Muscle layer of duodenum (tissue), 2 donors: ENCODE results near the gene RASA4B.
"Not testable (repeated sequence)": the region's sequence is repeated elsewhere in the genome, so short reads cannot be mapped to it uniquely, and the experiment has no call there.

Experiments
- H3K27ac ChIP-seq: one replicate; pipeline ENCODE4 v1.7.0; 2013; ENCODE audit warnings: mild to moderate bottlenecking, low read length
- H3K27me3 ChIP-seq: one replicate; pipeline ENCODE4 v1.7.0; 2013; ENCODE audit warnings: low read depth, mild to moderate bottlenecking, control low read depth, low read length
- H3K36me3 ChIP-seq, 2 donors: one replicate each; pipeline ENCODE4 v1.7.0; 2013; ENCODE audit warnings: low read length in 2 of 2, control low read depth in 1 of 2, mild to moderate bottlenecking in 1 of 2; ENCODE audit not compliant: insufficient read depth in 2 of 2, control insufficient read depth in 1 of 2
- H3K4me1 ChIP-seq, 2 donors: one replicate each; pipeline ENCODE4 v1.7.0; 2013; ENCODE audit warnings: low read length in 2 of 2, mild to moderate bottlenecking in 2 of 2, control low read depth in 1 of 2, moderate library complexity in 1 of 2; ENCODE audit not compliant: insufficient read depth in 2 of 2, control insufficient read depth in 1 of 2
- H3K4me3 ChIP-seq, 2 donors: one replicate each; pipeline ENCODE4 v1.7.0; 2013; ENCODE audit warnings: low read length in 2 of 2, low read depth in 1 of 2, mild to moderate bottlenecking in 1 of 2
- H3K9me3 ChIP-seq, 2 donors: one replicate each; pipeline ENCODE4 v1.7.0; 2013; ENCODE audit warnings: low read length in 2 of 2, control low read depth in 1 of 2, mild to moderate bottlenecking in 1 of 2; ENCODE audit not compliant: control insufficient read depth in 1 of 2
- donor health status: healthy.

Gene RASA4B

DNA sequence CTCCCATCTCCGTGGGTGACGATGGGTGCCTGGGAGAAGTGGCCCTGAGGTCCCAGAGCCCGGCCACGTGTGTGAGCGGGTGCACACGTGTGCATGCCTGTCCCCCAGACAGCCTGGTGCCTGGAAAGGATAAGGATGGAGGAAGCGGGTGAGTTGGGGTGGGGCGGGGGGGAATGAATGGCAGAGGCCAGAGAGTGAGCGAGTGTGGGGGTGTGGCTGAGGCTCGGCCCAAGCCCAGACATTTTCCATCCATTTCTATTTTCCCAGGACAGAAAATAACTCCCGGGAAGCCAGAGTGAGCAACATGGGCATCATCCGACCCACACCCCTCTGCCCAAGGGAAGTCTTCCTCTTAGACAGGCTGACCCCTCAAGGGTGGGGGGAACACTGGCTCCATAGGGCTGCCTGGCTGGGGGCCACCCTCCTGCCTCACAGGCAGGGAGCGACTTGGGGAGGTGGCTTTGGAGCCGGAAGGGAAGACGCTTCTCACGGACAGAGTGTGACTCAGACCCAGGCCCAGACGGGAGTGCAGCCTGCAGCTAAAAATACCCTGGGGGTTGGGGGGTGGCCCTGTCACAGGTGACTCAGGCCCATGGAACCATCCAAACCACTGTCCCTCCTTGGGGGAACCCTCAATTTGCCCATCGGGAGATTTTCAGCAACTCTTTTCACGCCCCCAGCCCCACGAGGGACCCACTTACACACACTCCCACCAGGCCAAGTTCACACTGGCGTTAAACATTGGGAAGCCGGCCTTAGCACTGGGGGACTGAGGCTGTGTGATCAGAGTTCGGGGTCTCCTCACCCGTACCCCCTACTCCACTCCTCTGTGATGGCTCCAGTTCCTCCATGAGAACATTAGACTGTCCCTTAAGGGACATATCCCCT, 12.0 kb downstream of the RASA4B start:
- H3K27ac ChIP-seq: not testable (repeated sequence)

DNA sequence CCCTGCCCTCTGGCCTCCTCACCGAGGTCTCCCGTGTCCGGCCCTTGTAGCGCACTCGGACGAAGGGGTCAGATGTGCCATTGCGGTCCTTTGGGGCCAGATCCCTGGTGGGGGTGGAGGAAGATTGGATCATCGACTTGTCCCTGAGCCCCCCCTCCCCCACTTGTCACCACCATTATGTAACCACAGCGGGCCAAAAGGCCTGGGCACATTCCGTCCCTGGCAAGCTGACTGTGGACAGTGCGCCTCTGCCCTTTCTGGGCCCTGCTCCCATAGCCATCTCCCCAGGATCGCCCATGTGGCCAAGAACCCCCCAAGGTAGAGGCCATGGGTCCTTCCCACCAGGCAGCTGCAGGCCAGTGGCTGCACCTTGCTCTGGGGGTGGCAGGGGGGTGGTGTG, 14.4 kb downstream of the RASA4B start:
- H3K36me3 ChIP-seq, H3K4me1 ChIP-seq, H3K9me3 ChIP-seq, H3K4me3 ChIP-seq, H3K27me3 ChIP-seq, H3K27ac ChIP-seq: not testable (repeated sequence)

More for the DNA sequence above, 12.0 kb downstream of the RASA4B start:
- H3K4me1 ChIP-seq, H3K4me3 ChIP-seq, H3K9me3 ChIP-seq, H3K27me3 ChIP-seq, H3K36me3 ChIP-seq: not testable (repeated sequence)

DNA sequence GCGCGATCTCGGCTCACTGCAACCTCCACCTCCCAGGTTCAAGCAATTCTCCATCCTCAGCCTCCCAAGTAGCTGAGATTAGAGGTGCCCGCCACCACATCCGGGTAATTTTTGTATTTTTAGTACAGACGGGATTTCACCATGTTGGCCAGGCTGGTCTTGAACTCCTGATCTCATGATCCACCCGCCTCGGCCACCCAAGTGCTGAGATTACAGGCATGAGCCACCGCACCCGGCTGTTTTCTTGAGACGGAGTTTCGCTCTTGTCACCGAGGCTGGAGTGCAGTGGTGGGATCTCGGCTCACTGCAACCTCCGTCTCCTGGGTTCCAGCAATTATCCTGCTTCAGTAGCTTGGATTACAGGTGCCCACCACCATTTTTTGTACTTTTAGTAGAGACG, 19.3 kb downstream of the RASA4B start:
- not testable (repeated sequence) for H3K27ac ChIP-seq, H3K36me3 ChIP-seq, H3K9me3 ChIP-seq, H3K27me3 ChIP-seq, H3K4me3 ChIP-seq, H3K4me1 ChIP-seq

DNA sequence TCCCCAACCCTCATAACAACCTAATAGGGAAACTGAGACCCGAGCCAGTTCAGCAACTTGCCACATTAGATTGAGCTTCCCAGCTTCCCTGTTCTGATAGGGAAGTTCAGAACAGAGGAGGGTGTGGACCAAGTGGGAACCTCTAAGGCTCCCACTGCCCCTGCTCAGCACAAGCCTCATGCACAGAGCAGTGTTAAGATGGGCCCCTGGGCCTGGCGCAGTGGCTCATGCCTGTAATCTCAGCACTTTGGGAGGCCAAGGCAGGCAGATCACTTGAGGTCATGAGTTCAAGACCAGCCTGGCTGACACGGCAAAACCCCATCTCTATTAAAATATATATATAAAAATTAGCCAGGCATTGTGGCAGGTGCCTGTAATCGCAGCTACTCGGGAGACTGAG, 20.3 kb downstream of the RASA4B start:
- not testable (repeated sequence) for H3K27ac ChIP-seq, H3K9me3 ChIP-seq

DNA sequence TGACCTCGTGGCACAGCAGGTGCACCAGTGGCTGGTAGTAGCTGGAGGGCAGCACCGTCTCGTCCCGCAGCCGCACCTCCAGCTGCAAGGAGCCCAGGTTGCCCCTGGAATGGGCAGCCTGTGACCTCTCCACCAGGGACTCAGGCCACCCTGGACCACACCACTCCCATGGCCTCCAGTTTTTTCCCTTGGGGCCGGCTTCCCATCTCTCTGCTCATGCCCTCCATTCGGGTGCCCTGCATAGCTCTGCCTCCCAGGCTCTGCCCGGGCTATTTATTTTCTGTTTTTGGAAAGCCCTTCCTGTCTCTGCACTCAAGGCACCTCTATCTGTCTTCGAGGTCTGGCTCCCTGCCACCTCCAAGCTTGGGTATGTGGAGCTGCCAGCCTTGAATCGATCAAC, 20.7 kb downstream of the RASA4B start:
- H3K4me1 ChIP-seq, H3K27me3 ChIP-seq, H3K4me3 ChIP-seq, H3K9me3 ChIP-seq, H3K27ac ChIP-seq, H3K36me3 ChIP-seq: not testable (repeated sequence)

More for the DNA sequence above, 20.3 kb downstream of the RASA4B start:
- not testable (repeated sequence) for H3K4me3 ChIP-seq, H3K27me3 ChIP-seq, H3K4me1 ChIP-seq, H3K36me3 ChIP-seq

DNA sequence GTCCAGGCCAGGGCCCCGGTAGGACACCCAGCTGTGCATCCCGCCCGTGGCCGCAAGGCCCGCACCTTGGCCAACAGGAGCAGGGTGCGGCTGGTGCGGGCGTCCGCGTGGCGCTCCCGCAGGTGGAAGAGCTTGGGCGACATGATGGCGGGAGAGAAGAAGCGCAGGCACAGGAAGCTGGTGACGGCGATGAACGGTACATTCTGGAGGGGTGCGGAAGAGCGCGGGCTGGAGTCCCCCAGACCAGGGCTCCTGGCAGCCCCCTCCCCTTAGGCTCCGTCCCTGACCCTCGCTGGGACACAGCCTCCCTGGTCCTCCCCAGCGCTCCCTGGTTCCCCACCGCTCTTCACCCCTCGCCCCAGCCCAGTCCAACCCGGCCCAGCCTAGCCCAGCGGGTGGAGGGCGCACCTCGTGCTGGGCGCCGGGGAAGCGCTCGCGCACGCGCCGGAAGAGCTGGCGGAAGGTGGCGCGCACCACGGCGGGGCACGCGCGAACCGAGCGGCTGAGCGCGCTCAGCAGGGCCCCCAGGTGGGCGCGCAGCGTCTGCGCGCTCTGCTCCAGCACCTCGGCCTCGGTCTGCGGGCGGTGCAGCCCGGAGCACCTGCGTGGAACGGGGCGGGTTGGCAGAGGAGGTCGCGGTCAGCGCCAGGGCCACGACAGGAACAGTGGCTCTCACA, 23.0 kb downstream of the RASA4B start:
- H3K4me3 ChIP-seq, H3K9me3 ChIP-seq, H3K4me1 ChIP-seq, H3K36me3 ChIP-seq, H3K27ac ChIP-seq, H3K27me3 ChIP-seq: not testable (repeated sequence)

DNA sequence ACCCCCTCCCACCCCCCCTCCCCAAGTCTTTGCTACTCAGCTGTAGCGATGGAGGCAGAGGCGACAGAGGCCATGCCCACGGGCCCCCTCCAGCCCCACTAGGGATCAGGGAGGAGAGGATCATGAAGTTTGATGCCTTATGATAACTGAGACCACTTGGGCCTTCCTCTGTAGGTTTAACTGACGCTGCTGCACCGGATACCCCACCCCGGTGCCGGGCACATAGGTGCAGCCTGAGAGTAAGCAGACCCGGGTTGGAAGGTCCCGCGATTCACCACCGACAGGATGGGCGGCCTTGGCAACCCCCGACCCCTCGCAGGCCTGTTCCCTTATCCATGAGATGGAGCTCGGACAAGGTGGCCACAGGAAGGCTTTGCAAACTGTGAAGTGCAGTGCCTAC, 23.6 kb downstream of the RASA4B start:
- not testable (repeated sequence) for H3K27ac ChIP-seq, H3K27me3 ChIP-seq, H3K4me1 ChIP-seq, H3K9me3 ChIP-seq, H3K36me3 ChIP-seq, H3K4me3 ChIP-seq

DNA sequence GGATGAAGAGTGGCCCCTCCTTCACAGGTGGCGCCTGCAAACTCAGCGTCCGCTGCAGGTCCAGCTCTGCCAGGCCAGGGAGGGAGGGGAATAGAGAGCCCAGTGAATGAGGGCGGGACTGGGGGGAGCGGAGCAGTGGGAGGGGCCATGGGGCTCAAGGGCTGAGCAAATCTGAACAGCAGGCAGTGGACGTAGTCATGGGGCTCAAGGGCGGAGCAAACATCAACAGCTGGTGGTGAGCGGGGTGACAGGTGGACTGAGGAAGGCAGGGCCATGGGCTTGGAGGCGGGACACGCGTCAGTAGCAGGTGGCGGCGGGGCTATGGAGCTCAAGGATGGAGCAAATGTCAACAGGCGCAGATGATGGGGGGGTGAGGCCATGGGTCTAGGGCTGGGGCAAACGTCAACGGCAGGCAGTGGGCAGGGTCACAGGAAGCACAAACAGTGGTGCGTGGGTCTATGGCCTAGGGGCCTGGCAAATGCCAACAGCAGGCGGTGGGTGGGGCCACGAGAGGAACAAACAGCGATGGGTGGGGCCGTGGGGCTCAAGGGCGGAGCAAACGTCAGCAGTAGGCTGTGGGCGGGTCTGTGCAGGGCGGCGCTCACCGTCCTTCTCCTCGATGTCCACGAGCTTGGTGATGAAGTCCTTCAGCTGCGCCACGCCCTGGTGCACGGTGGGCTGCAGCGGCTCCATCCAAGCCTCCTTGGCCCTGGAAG, 24.2 kb downstream of the RASA4B start:
- H3K36me3 ChIP-seq, H3K4me1 ChIP-seq, H3K4me3 ChIP-seq, H3K27me3 ChIP-seq, H3K27ac ChIP-seq, H3K9me3 ChIP-seq: not testable (repeated sequence)

DNA sequence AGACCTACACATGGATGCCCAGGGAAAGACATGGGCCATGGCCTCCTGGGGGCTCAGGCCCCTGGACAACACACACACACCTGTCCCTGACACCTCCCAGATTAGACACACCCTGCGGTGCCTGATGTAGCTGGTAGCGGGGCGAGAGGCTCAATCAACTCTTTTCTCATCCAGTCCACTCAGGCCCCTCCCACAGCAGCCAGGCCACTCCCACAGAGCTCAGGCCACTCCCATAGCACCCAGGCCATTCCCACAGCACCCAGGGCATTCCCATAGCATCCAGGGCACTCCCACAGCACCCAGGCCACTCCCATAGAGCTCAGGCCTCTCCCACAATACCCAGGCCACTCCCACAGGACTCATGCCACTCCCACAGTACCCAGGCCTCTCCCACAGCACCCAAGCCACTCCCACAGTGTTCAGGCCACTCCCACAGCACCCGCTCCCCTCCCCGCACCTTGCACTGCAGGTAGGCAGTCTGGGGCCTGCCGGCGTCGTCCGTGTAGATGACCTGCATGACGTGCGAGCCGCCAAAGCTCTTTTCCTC, 27.0 kb downstream of the RASA4B start:
- H3K27ac ChIP-seq: not testable (repeated sequence)

DNA sequence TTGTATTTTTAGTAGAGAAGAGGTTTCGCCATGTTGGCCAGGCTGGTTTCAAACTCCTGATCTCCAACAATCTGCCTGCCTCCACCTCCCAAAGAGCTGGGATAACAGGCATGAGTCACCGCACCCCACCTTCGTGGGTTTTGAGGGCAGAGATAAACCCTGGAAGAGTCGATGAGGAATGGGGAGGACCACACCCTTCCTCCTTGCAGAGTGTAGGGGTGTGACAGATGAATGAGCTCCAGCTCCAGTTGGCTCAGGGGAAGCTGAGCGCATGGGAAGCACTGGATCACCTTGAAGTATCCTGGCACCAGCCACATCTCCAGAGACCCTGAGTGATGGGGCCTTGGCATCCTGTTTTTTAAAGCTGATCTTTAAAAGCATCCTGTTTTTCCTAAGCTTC, 33.3 kb downstream of the RASA4B start:
- H3K9me3 ChIP-seq, H3K4me1 ChIP-seq, H3K4me3 ChIP-seq: not testable (repeated sequence)

More for the DNA sequence above, 27.0 kb downstream of the RASA4B start:
- not testable (repeated sequence) for H3K4me3 ChIP-seq, H3K9me3 ChIP-seq, H3K4me1 ChIP-seq, H3K36me3 ChIP-seq, H3K27me3 ChIP-seq

DNA sequence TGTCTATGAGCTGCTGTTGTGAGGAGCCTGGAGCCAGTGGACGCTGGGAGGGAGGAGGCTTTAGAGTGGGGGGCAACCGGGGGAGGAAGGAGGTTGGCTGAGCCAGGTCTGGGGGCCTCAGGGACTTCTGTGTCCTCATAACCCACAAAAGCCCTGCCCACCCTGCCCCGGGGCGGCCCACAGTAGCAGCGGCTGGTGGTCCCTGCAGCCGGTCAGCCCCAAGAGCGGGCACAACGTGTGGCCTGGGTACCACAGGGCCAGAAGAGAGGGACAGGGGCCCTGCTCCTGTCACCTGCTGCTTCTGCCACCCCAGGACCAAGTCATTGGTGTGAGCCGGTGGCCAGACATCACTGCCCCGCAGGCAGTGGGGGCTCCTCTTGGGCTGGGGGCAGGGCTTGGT, 35.6 kb downstream of the RASA4B start:
- H3K4me1 ChIP-seq, H3K36me3 ChIP-seq, H3K4me3 ChIP-seq, H3K27ac ChIP-seq, H3K27me3 ChIP-seq, H3K9me3 ChIP-seq: not testable (repeated sequence)

More for the DNA sequence above, 33.3 kb downstream of the RASA4B start:
- not testable (repeated sequence) for H3K27ac ChIP-seq, H3K27me3 ChIP-seq, H3K36me3 ChIP-seq
